ENCODE measurements around the gene IL1RN. TPM values are rescaled to one million over a fixed set of nuclear protein-coding genes. Genes with fewer than 3 reads are reported as not detected.

Gene IL1RN
- total and polyA plus RNA-seq, 2 of the 13 experiments (the other 11 are each of a cell fraction or from before 2014, with no cell fraction given) = 21.2 to 101 TPM

GRCh38 chr2:113126845-113127645, at the start of gene IL1RN (continued):
- TF ChIP-seq MXD1 (CRISPR knock-in tag; IDR thresholded peaks at IDR 0.05) (no peak), PITX1 (CRISPR knock-in tag; IDR thresholded peaks at IDR 0.05) (peak; percentile 97), CEBPB (IDR thresholded peaks at IDR 0.05; ENCODE audit: borderline replicate concordance, low read depth, low read length) (peak; percentile 93), ATF5 (CRISPR knock-in tag; IDR thresholded peaks at IDR 0.05; ENCODE audit: low read depth) (no peak), ZFP37 (CRISPR knock-in tag; IDR thresholded peaks at IDR 0.05; ENCODE audit: borderline replicate concordance) (no peak), FOXC1 (CRISPR knock-in tag; IDR thresholded peaks at IDR 0.05; ENCODE audit: borderline replicate concordance) (peak; percentile 31; the same call in 1 of the 2 replicates), EHMT2 (IDR thresholded peaks at IDR 0.05; ENCODE audit: borderline replicate concordance, low read depth, low read length) (peak; percentile 86), HNRNPLL (IDR thresholded peaks at IDR 0.05; ENCODE audit: low read depth, low read length, poor library complexity, severe bottlenecking) (no peak), ZIK1 (CRISPR knock-in tag; IDR thresholded peaks at IDR 0.05; ENCODE audit: borderline replicate concordance, low read depth) (no peak), ZSCAN30 (CRISPR knock-in tag; IDR thresholded peaks at IDR 0.05) (no peak)
- TF ChIP-seq, protein P1, sequence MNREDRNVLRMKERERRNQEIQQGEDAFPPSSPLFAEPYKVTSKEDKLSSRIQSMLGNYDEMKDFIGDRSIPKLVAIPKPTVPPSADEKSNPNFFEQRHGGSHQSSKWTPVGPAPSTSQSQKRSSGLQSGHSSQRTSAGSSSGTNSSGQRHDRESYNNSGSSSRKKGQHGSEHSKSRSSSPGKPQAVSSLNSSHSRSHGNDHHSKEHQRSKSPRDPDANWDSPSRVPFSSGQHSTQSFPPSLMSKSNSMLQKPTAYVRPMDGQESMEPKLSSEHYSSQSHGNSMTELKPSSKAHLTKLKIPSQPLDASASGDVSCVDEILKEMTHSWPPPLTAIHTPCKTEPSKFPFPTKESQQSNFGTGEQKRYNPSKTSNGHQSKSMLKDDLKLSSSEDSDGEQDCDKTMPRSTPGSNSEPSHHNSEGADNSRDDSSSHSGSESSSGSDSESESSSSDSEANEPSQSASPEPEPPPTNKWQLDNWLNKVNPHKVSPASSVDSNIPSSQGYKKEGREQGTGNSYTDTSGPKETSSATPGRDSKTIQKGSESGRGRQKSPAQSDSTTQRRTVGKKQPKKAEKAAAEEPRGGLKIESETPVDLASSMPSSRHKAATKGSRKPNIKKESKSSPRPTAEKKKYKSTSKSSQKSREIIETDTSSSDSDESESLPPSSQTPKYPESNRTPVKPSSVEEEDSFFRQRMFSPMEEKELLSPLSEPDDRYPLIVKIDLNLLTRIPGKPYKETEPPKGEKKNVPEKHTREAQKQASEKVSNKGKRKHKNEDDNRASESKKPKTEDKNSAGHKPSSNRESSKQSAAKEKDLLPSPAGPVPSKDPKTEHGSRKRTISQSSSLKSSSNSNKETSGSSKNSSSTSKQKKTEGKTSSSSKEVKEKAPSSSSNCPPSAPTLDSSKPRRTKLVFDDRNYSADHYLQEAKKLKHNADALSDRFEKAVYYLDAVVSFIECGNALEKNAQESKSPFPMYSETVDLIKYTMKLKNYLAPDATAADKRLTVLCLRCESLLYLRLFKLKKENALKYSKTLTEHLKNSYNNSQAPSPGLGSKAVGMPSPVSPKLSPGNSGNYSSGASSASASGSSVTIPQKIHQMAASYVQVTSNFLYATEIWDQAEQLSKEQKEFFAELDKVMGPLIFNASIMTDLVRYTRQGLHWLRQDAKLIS (CRISPR knock-in tag; IDR thresholded peaks at IDR 0.05) = 0 out of 2 replicates have a peak, but pooled peaks have one; percentile 4
- TF ChIP-seq, protein P2, sequence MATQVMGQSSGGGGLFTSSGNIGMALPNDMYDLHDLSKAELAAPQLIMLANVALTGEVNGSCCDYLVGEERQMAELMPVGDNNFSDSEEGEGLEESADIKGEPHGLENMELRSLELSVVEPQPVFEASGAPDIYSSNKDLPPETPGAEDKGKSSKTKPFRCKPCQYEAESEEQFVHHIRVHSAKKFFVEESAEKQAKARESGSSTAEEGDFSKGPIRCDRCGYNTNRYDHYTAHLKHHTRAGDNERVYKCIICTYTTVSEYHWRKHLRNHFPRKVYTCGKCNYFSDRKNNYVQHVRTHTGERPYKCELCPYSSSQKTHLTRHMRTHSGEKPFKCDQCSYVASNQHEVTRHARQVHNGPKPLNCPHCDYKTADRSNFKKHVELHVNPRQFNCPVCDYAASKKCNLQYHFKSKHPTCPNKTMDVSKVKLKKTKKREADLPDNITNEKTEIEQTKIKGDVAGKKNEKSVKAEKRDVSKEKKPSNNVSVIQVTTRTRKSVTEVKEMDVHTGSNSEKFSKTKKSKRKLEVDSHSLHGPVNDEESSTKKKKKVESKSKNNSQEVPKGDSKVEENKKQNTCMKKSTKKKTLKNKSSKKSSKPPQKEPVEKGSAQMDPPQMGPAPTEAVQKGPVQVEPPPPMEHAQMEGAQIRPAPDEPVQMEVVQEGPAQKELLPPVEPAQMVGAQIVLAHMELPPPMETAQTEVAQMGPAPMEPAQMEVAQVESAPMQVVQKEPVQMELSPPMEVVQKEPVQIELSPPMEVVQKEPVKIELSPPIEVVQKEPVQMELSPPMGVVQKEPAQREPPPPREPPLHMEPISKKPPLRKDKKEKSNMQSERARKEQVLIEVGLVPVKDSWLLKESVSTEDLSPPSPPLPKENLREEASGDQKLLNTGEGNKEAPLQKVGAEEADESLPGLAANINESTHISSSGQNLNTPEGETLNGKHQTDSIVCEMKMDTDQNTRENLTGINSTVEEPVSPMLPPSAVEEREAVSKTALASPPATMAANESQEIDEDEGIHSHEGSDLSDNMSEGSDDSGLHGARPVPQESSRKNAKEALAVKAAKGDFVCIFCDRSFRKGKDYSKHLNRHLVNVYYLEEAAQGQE (IDR thresholded peaks at IDR 0.05; ENCODE audit: borderline replicate concordance in 1 of 2, low read depth in 1 of 2, low read length in 2 of 2) = peak in 1 of 2 experiments; percentile 76; a peak in 2 of 4 replicates
- TF ChIP-seq, protein P3, sequence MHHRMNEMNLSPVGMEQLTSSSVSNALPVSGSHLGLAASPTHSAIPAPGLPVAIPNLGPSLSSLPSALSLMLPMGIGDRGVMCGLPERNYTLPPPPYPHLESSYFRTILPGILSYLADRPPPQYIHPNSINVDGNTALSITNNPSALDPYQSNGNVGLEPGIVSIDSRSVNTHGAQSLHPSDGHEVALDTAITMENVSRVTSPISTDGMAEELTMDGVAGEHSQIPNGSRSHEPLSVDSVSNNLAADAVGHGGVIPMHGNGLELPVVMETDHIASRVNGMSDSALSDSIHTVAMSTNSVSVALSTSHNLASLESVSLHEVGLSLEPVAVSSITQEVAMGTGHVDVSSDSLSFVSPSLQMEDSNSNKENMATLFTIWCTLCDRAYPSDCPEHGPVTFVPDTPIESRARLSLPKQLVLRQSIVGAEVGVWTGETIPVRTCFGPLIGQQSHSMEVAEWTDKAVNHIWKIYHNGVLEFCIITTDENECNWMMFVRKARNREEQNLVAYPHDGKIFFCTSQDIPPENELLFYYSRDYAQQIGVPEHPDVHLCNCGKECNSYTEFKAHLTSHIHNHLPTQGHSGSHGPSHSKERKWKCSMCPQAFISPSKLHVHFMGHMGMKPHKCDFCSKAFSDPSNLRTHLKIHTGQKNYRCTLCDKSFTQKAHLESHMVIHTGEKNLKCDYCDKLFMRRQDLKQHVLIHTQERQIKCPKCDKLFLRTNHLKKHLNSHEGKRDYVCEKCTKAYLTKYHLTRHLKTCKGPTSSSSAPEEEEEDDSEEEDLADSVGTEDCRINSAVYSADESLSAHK (CRISPR knock-in tag; IDR thresholded peaks at IDR 0.05; ENCODE audit: borderline replicate concordance) = peak; percentile 38; the same call in 1 of the 2 replicates
